Brain microvascular endothelial cell (primary cell): ENCODE measurements around the gene L2HGDH.
A peak's percentile ranks its signal among the peaks of the same experiment; 100 is the strongest.

Source experiments
- DNase-seq: peaks from one replicate; pipeline ENCODE4 v3.0.0-alpha.2; 2020
- H3K27ac ChIP-seq: fragments of 250-450 bp; sonication (Bioruptor Pico); 2 replicates; pipeline ENCODE4 v1.5.1; 2020; ENCODE audit warnings: mild to moderate bottlenecking, moderate library complexity
- H3K27me3 ChIP-seq: fragments of 250-450 bp; sonication (Bioruptor Pico); replicated peaks from 2 replicates; pipeline ENCODE4 v1.5.1; 2020; ENCODE audit warnings: mild to moderate bottlenecking
- H3K36me3 ChIP-seq: fragments of 250-450 bp; sonication (Bioruptor Pico); replicated peaks from 2 replicates; pipeline ENCODE4 v1.5.1; 2020; ENCODE audit warnings: mild to moderate bottlenecking
- H3K4me3 ChIP-seq: 2 replicates; pipeline ENCODE4 v1.5.1; 2011; ENCODE audit warnings: low read depth, mild to moderate bottlenecking, control low read depth, low read length, moderate library complexity
- in situ Hi-C: cut with HindIII; loops from 2 replicates; pipeline ENCODE4 v1.10.0; 2017; ENCODE audit warnings: low sequenced_read_pairs, low pct_ligation_motif_present
- TF ChIP-seq, protein P1 (sequence below): IDR thresholded peaks from 2 replicates; pipeline ENCODE4 v1.5.1; 2011; ENCODE audit warnings: low read depth, mild to moderate bottlenecking, moderate library complexity, low read length, control low read depth, inconsistent platforms; ENCODE audit errors: missing control alignments

Gene L2HGDH

DNA sequence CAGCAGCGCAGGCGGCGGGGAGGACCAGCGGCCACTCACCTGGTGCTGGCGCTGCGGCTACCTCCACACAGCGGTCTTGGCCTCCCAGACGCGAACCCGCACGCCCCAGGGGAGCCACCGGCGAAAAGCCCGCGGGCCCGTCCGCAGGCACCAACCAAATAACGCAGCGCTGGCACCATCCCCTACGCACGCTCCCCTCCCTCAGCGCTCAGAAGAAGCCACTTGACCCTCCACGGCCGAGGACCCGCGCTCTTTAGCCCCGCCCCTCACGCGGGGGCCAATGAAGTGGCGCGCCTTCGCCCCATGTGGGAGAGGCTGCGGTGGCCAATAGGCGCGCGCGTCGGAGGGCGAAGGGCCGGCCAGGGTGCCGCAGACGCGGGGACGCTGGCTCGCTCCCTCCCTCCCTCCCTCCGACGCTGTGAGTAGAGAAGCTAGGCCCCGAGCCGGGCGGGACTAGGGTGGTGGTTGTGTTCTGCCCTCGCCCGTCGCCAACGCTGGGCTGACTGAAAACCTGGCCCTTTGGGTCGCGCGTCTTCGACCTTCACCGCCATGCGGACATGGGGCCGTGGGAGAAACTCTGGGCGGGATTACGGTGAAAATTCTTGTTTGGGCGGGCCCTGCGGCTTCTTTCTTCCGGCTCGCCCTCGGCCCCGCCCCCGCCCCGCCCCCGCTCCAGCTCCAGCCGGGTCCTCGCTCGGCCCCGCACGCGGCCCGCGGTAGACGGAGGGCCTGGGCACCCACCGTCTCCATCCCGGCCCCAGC is at the start of gene L2HGDH, which contains the start of gene DMAC2L:
Gene L2HGDH (minus strand): TSS at position 258 of the 762 bp plus-strand sequence. CDS start 79 bp downstream, at position 179.
Gene DMAC2L (plus strand): TSS at position 353 of the 762 bp plus-strand sequence. CDS start 9,164 bp downstream, outside the sequence.
- TF ChIP-seq, protein P1, sequence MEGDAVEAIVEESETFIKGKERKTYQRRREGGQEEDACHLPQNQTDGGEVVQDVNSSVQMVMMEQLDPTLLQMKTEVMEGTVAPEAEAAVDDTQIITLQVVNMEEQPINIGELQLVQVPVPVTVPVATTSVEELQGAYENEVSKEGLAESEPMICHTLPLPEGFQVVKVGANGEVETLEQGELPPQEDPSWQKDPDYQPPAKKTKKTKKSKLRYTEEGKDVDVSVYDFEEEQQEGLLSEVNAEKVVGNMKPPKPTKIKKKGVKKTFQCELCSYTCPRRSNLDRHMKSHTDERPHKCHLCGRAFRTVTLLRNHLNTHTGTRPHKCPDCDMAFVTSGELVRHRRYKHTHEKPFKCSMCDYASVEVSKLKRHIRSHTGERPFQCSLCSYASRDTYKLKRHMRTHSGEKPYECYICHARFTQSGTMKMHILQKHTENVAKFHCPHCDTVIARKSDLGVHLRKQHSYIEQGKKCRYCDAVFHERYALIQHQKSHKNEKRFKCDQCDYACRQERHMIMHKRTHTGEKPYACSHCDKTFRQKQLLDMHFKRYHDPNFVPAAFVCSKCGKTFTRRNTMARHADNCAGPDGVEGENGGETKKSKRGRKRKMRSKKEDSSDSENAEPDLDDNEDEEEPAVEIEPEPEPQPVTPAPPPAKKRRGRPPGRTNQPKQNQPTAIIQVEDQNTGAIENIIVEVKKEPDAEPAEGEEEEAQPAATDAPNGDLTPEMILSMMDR = no peak
- peaks cover 3% of the 10 kb centered on the region for H3K36me3 ChIP-seq
- peak within 1 kb of the TSS; percentile 89 for H3K4me3 ChIP-seq
- H3K27me3 ChIP-seq = no peaks in the 10 kb centered on the region
- H3K27ac ChIP-seq = peak within 1 kb of the TSS; percentile 89
- peak; percentile 83 for DNase-seq
- in situ Hi-C loops = no loop called here

DNA sequence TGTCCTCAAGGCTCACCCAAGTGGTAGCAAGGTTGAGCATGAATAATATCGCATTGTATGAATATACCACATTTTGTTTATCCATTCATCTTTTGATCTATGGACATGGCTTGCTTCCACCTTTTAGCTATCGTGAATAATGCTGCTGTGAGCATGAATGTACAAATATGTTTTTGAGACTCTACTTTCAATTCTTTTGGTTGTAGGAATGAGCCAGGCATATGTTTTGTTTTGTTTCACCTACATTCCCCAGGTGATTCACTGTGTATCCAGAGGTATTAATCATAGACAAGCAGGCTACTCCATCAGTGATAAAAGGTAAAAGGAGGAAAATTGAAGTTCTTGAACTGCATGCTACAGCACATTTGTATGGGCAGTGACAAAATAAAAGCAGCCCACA is 48.8 kb upstream of the L2HGDH start:
- no peak for DNase-seq
- H3K27me3 ChIP-seq = no peaks in the 10 kb centered on the region
- in situ Hi-C loops = no loop called here
- no peaks in the 10 kb centered on the region for H3K36me3 ChIP-seq
- no peak overlapping the region for H3K4me3 ChIP-seq
- TF ChIP-seq, protein P1 = no peak
- no peak overlapping the region for H3K27ac ChIP-seq

- H3K4me3 ChIP-seq = no peak overlapping the region
- no peaks in the 10 kb centered on the region for H3K36me3 ChIP-seq
- no peaks in the 10 kb centered on the region for H3K27me3 ChIP-seq
- no peak overlapping the region for H3K27ac ChIP-seq
- in situ Hi-C loops = no loop called here
- TF ChIP-seq, protein P1 = no peak
- no peak for DNase-seq
Observed at GRCh38 chr14:50360093-50360492, 48.1 kb upstream of the L2HGDH start.

GRCh38 chr14:50359631-50360030 is 47.6 kb upstream of the L2HGDH start:
- in situ Hi-C loops = no loop called here

DNA sequence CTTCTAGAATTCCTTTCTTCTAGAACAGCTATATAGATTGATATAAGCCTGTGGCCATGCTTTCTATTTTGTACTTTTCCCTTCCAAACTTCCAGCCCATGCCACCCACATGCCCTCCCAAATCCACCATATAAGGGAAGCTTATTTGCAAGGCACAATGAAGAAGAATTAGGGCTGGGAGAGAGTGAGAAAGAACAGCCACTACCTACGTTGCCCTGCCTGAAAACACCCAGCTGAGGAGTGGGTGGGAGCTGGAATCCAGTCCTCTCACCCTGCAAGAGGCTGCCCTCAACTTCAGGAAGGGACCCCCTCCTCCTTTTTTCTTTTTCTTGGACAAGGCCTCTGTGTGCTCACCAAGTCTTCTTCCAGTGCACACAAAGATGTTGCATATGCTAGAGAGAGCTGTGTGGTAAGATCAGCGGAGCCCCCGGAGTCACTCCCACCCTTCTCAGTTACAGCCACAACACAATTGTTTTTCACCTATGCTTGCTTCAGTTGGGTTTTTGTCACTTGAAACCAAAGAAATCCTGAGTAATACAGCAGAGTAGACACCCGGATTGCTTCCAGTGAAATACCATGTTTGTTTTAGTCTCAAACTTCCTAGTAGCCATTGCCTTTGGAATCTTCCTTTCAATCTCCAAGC is 45.8 kb upstream of the L2HGDH start:
- Histone ChIP-seq H3K27me3 (no peaks in the 10 kb centered on the region), H3K36me3 (no peaks in the 10 kb centered on the region), H3K27ac (no peak overlapping the region), H3K4me3 (no peak overlapping the region)
- DNase-seq = no peak
- TF ChIP-seq, protein P1 = no peak
- in situ Hi-C loops = no loop called here

More at GRCh38 chr14:50359631-50360030, 47.6 kb upstream of the L2HGDH start:
- Histone ChIP-seq H3K36me3 (no peaks in the 10 kb centered on the region), H3K4me3 (no peak overlapping the region), H3K27ac (no peak overlapping the region), H3K27me3 (no peaks in the 10 kb centered on the region)
- no peak for DNase-seq
- TF ChIP-seq, protein P1 = no peak
